H1 (cell line): ENCODE measurements around the gene DAPK1. TPM values are rescaled to one million over a fixed set of nuclear protein-coding genes. Genes with fewer than 3 reads are reported as not detected.

Experiments
- BCL11A ChIP-seq, 2 experiments: IDR thresholded peaks; one replicate each; pipeline ENCODE4 v1.6.1; 2011; ENCODE audit warnings: low read depth in 2 of 2, low read length in 2 of 2, mild to moderate bottlenecking in 2 of 2
- CBX8 ChIP-seq: fragments of 300-800, 300-1000 bp; sonication (generic); IDR thresholded peaks from 2 replicates; pipeline ENCODE4 v1.7.1; 2016; ENCODE audit warnings: low read depth, low read length, borderline replicate concordance
- CTCF ChIP-seq, 3 experiments: IDR thresholded peaks; 1 replicate in 2 of 3; 2 replicates in 1 of 3; pipeline versions ENCODE4 v1.5.1 to v1.6.1; 2011; ENCODE audit warnings: low read length in 3 of 3, mild to moderate bottlenecking in 3 of 3, inconsistent platforms in 2 of 3, low read depth in 1 of 3, moderate library complexity in 1 of 3; ENCODE audit not compliant: insufficient read depth in 1 of 3; ENCODE audit errors: control extremely low read depth in 1 of 3
- KDM1A ChIP-seq: fragments of 200-600, 300-600 bp; sonication (generic); IDR thresholded peaks from 2 replicates; pipeline ENCODE4 v1.7.1; 2016; ENCODE audit warnings: mild to moderate bottlenecking, low read length, borderline replicate concordance
- KDM4A ChIP-seq: IDR thresholded peaks from one replicate; pipeline ENCODE4 v1.7.1; 2012; ENCODE audit warnings: low read depth, mild to moderate bottlenecking, moderate library complexity, low read length, inconsistent platforms; ENCODE audit not compliant: severe bottlenecking
- POU5F1 ChIP-seq: IDR thresholded peaks from 2 replicates; pipeline ENCODE4 v1.6.1; 2011; ENCODE audit warnings: low read depth, mild to moderate bottlenecking, low read length, moderate library complexity
- SP4 ChIP-seq: IDR thresholded peaks from 2 replicates; pipeline ENCODE4 v1.6.1; 2012; ENCODE audit warnings: low read length, inconsistent platforms
- polyA plus RNA-seq, 7 experiments: library from polyadenylated mRNA; depleted of rRNA in 3 of 7; stranded (reverse) in 5 of 7; unstranded in 2 of 7; fragments of >200 nt in 5 of 7; fragments of 200-250 nt in 2 of 7; gene quantifications; 1 replicate in 5 of 7; 2 replicates in 1 of 7; 4 replicates in 1 of 7; pipeline versions ENCODE4 v1.2.1 to v1.2.3, GENCODE V29; 2011 to 2013; ENCODE audit warnings: missing spikeins in 2 of 7, mixed read lengths in 2 of 7
- total RNA-seq: library from RNA; stranded (reverse); fragmentation: NEBNext Ultra II Directional; extraction: Animal tissue kit (Norgen Biotek cat#: 25700); gene quantifications from 2 replicates; pipeline ENCODE4 v1.2.1, GENCODE V29; 2021

DAPK1 gene
- total and polyA plus RNA-seq, 2 of the 8 experiments (the other 6 are each of a cell fraction or from before 2014, with no cell fraction given), result 62.4 to 131 TPM

GRCh38 chr9:87513880-87514535 is 16.3 kb downstream of the DAPK1 start (continued):
- no peak for TF ChIP-seq CBX8
- no peak for TF ChIP-seq POU5F1
- no peak for TF ChIP-seq CTCF (IDR thresholded peaks at IDR 0.05; ENCODE audit: control extremely low read depth in 1 of 3, insufficient read depth in 1 of 3, low read depth in 1 of 3, low read length in 3 of 3)
- no peak for TF ChIP-seq KDM4A
- no peak for TF ChIP-seq SP4
- TF ChIP-seq BCL11A (IDR thresholded peaks at IDR 0.05; ENCODE audit: low read depth in 2 of 2, low read length in 2 of 2), result no peak
- no peak for TF ChIP-seq KDM1A
